B cell (primary cell): Measurements from ENCODE around the gene TMEM255B. TPM values are rescaled to one million over a fixed set of nuclear protein-coding genes. Genes with fewer than 3 reads are reported as not detected.

Source experiments
- ATAC-seq: fragments of 200-7000 bp; cut with Tn5 transposase; one replicate; pipeline ENCODE4 v1.10.0; 2021; ENCODE audit warnings: low read depth, mild to moderate bottlenecking, moderate number of reproducible peaks, moderate library complexity
- CTCF ChIA-PET: fragments of 350-600 bp; sonication (Branson Sonifier 250); formaldehyde crosslinking; loops from one replicate; lab custom pipeline; 2021; ENCODE audit warnings: antibody characterized with exemption, inconsistent platforms; lab: Charles Lee
- POLR2A ChIA-PET: fragments of 350-600 bp; sonication (Branson Sonifier 250); formaldehyde crosslinking; loops from one replicate; lab custom pipeline; 2021; ENCODE audit warnings: antibody characterized with exemption; lab: Charles Lee
- DNase-seq: peaks from one replicate; pipeline ENCODE4 v3.0.0; 2013
- H2AFZ ChIP-seq: 2 replicates; pipeline ENCODE4 v1.6.1; 2012; ENCODE audit warnings: mild to moderate bottlenecking, low read depth, low read length; ENCODE audit not compliant: insufficient read depth, poor library complexity, severe bottlenecking
- H3K27ac ChIP-seq, 2 donors: 1 replicate in 1 of 2; 2 replicates in 1 of 2; pipeline ENCODE4 v1.5.1; 2012 to 2013; ENCODE audit warnings: low read length in 2 of 2, mild to moderate bottlenecking in 2 of 2, moderate library complexity in 1 of 2
- H3K27me3 ChIP-seq, 4 experiments: fragments of 200-600 bp in 1 of 4; sonication (generic) in 1 of 4; replicated peaks in 1 of 4; 1 replicate in 2 of 4; 2 replicates in 2 of 4; pipeline versions ENCODE4 v1.6.1 to v1.7.0; 2013 to 2016; ENCODE audit warnings: low read length in 3 of 4, mild to moderate bottlenecking in 2 of 4, mixed read lengths in 1 of 4, moderate library complexity in 1 of 4; ENCODE audit not compliant: insufficient read depth in 4 of 4, control insufficient read depth in 3 of 4; ENCODE audit errors: control extremely low read depth in 1 of 4
- H3K36me3 ChIP-seq, 2 experiments: replicated peaks in 1 of 2; 1 replicate in 1 of 2; 2 replicates in 1 of 2; pipeline versions ENCODE4 v1.6.1 to v1.7.1; 2013; ENCODE audit warnings: low read length in 1 of 2; ENCODE audit not compliant: insufficient read depth in 2 of 2, control insufficient read depth in 1 of 2; ENCODE audit errors: control extremely low read depth in 1 of 2, extremely low read depth in 1 of 2
- H3K4me1 ChIP-seq, 2 donors: fragments of 200-600 bp in 1 of 2; sonication (generic) in 1 of 2; 1 replicate in 1 of 2; 2 replicates in 1 of 2; pipeline versions ENCODE4 v1.5.1 to v1.6.1; 2013 to 2017; ENCODE audit warnings: low read length in 2 of 2; ENCODE audit not compliant: control insufficient read depth in 2 of 2, insufficient read depth in 2 of 2
- H3K4me2 ChIP-seq: replicated peaks from 2 replicates; pipeline ENCODE3; 2012; ENCODE audit warnings: mild to moderate bottlenecking, low read depth, low read length; ENCODE audit not compliant: poor library complexity, severe bottlenecking
- H3K4me3 ChIP-seq, 5 experiments: fragments of 200-600 bp in 1 of 5; sonication (generic) in 1 of 5; 1 replicate in 3 of 5; 2 replicates in 2 of 5; pipeline versions ENCODE4 v1.5.1 to v1.7.0; 2011 to 2016; ENCODE audit warnings: low read length in 4 of 5, mild to moderate bottlenecking in 4 of 5, low read depth in 2 of 5, control low read depth in 1 of 5, moderate library complexity in 1 of 5; ENCODE audit not compliant: insufficient read depth in 1 of 5; ENCODE audit errors: control extremely low read depth in 1 of 5, extremely low read depth in 1 of 5
- H3K79me2 ChIP-seq: fragments of 200-600 bp; sonication (generic); one replicate; pipeline ENCODE4 v1.6.0; 2016; ENCODE audit warnings: low read length; ENCODE audit not compliant: control insufficient read depth, insufficient read depth
- H3K9ac ChIP-seq: fragments of 200-600 bp; sonication (generic); 2 replicates; pipeline ENCODE4 v1.6.1; 2017; ENCODE audit warnings: mild to moderate bottlenecking, low read length, moderate library complexity
- H3K9me3 ChIP-seq, 3 donors: one replicate each; pipeline versions ENCODE4 v1.6.1 to v1.7.1; 2013; ENCODE audit warnings: low read length in 2 of 3; ENCODE audit not compliant: control insufficient read depth in 2 of 3, insufficient read depth in 1 of 3; ENCODE audit errors: control extremely low read depth in 1 of 3
- H4K20me1 ChIP-seq: 2 replicates; pipeline ENCODE4 v1.6.0; 2012; ENCODE audit warnings: mild to moderate bottlenecking, low read length; ENCODE audit not compliant: insufficient read depth, control insufficient read depth, poor library complexity, severe bottlenecking
- H3K27ac Mint-ChIP-seq: one replicate; pipeline ENCODE4 v1.8.0; 2021; ENCODE audit warnings: mixed read lengths
- H3K27me3 Mint-ChIP-seq: one replicate; pipeline ENCODE4 v1.8.0; 2021; ENCODE audit warnings: mixed read lengths
- H3K4me1 Mint-ChIP-seq: one replicate; pipeline ENCODE4 v1.8.0; 2021; ENCODE audit warnings: mixed read lengths
- H3K4me3 Mint-ChIP-seq: one replicate; pipeline ENCODE4 v1.8.0; 2021; ENCODE audit warnings: mixed read lengths
- H3K9me3 Mint-ChIP-seq: one replicate; pipeline ENCODE4 v1.8.0; 2022; ENCODE audit warnings: mixed read lengths; ENCODE audit not compliant: insufficient read depth
- CTCF ChIP-seq: fragments of 200-600 bp; IDR thresholded peaks from one replicate; pipeline ENCODE4 v1.8.0; 2022; ENCODE audit warnings: antibody characterized with exemption, mild to moderate bottlenecking
- EZH2 ChIP-seq: IDR thresholded peaks from 2 replicates; pipeline ENCODE4 v1.6.1; 2012; ENCODE audit warnings: borderline replicate concordance, low read depth, mild to moderate bottlenecking, moderate library complexity, low read length; ENCODE audit not compliant: insufficient read depth, poor library complexity, severe bottlenecking
- WGBS: methylation state at CpG from one replicate; pipeline ENCODE4 v1.1.5; 2013; ENCODE audit warnings: missing lambda C conversion rate; ENCODE audit not compliant: insufficient coverage; 5-methylcytosine and 5-hydroxymethylcytosine counted together
- intact Hi-C: fragments of 100-400 bp; cut with micrococcal nuclease; formaldehyde crosslinking; loops from one replicate; pipeline ENCODE4 v1.10.0; 2022
- polyA plus RNA-seq: library from polyadenylated mRNA; depleted of rRNA; stranded (reverse); fragments of >200 nt; gene quantifications from 2 replicates; pipeline ENCODE4 v1.2.3, GENCODE V29; 2012
- total RNA-seq, 2 donors: library from RNA; stranded (reverse); fragments of 120-200 nt in 1 of 2; gene quantifications; 1 replicate in 1 of 2; 2 replicates in 1 of 2; pipeline versions ENCODE4 v1.2.3 to v1.2.4, GENCODE V29; 2013 to 2022

The TMEM255B gene
- total and polyA plus RNA-seq, 2 donors (not counting 1 experiment from before 2014, with no cell fraction given), result 2.1 to 8.2 TPM

GRCh38 chr13:113722921-113723320 lies 36.1 kb upstream of the TMEM255B start:
- Histone ChIP-seq H3K4me3 (no peak overlapping the region), H3K4me1 (peaks cover 10 to 15% of the 10 kb centered on the region in 2 donors), H3K27ac (no peak overlapping the region), H3K4me2 (no peak overlapping the region), H3K9me3 (peaks cover 0 to 21% (median 0%) of the 10 kb centered on the region in 3 donors), H3K9ac (no peak overlapping the region), H4K20me1 (no peaks in the 10 kb centered on the region), H2AFZ (no peak overlapping the region), H3K27me3 (no peaks in the 10 kb centered on the region), H3K79me2 (no peaks in the 10 kb centered on the region), H3K36me3 (no peaks in the 10 kb centered on the region)
- Mint-ChIP-seq H3K4me1 (peaks cover 14% of the 10 kb centered on the region), H3K27me3 (no peaks in the 10 kb centered on the region), H3K4me3 (peak overlapping the region; percentile 47), H3K9me3 (no peaks in the 10 kb centered on the region), H3K27ac (no peak overlapping the region)
- ATAC-seq, result no peak
- TF ChIP-seq EZH2, result no peak
- no peak for TF ChIP-seq CTCF
- no peak for DNase-seq
- intact Hi-C loops, result no loop called here
- CTCF ChIA-PET, result no interaction called here
- WGBS, result 83% methylated on average over 11 of the region's 11 CpGs
- POLR2A ChIA-PET, result no interaction called here

GRCh38 chr13:113723410-113724015 lies 35.5 kb upstream of the TMEM255B start:
- DNase-seq (no peak), ATAC-seq (no peak)
- H3K4me3 ChIP-seq, result no peak overlapping the region
- Mint-ChIP-seq H3K27ac (no peak overlapping the region), H3K4me3 (peak overlapping the region; percentile 56), H3K9me3 (no peaks in the 10 kb centered on the region), H3K27me3 (no peaks in the 10 kb centered on the region), H3K4me1 (peaks cover 14% of the 10 kb centered on the region)
- intact Hi-C loops, result no loop called here
- WGBS, result 87% methylated on average over 10 of the region's 13 CpGs
- H2AFZ ChIP-seq, result no peak overlapping the region
- H3K9ac ChIP-seq, result no peak overlapping the region
- peaks cover 0 to 25% (median 0%) of the 10 kb centered on the region in 3 donors for H3K9me3 ChIP-seq
- no peak overlapping the region for H3K4me2 ChIP-seq
- H4K20me1 ChIP-seq, result no peaks in the 10 kb centered on the region
- ChIA-PET CTCF (no interaction called here), POLR2A (no interaction called here)
- H3K36me3 ChIP-seq, result no peaks in the 10 kb centered on the region
- no peaks in the 10 kb centered on the region for H3K79me2 ChIP-seq
- TF ChIP-seq EZH2 (no peak), CTCF (no peak)
- peaks cover 10 to 15% of the 10 kb centered on the region in 2 donors for H3K4me1 ChIP-seq
- H3K27me3 ChIP-seq, result no peaks in the 10 kb centered on the region
- H3K27ac ChIP-seq, result no peak overlapping the region
